Neural progenitor cell (in vitro differentiated cells): ENCODE results near the gene FAM120A.

Source experiments
- CTCF ChIP-seq: fragments of 200-600 bp; sonication (generic); IDR thresholded peaks from 2 replicates; pipeline ENCODE4 v1.5.1; 2017; ENCODE audit warnings: antibody characterized with exemption, mild to moderate bottlenecking
- EZH2 ChIP-seq: fragments of 200-600 bp; sonication (generic); IDR thresholded peaks from 2 replicates; pipeline ENCODE4 v1.6.1; 2017; ENCODE audit warnings: antibody characterized with exemption, mild to moderate bottlenecking, moderate library complexity
- EZH2phosphoT487 ChIP-seq: fragments of 200-600 bp; sonication (generic); IDR thresholded peaks from 2 replicates; pipeline ENCODE4 v1.6.1; 2017; ENCODE audit warnings: antibody characterized with exemption

DNA sequence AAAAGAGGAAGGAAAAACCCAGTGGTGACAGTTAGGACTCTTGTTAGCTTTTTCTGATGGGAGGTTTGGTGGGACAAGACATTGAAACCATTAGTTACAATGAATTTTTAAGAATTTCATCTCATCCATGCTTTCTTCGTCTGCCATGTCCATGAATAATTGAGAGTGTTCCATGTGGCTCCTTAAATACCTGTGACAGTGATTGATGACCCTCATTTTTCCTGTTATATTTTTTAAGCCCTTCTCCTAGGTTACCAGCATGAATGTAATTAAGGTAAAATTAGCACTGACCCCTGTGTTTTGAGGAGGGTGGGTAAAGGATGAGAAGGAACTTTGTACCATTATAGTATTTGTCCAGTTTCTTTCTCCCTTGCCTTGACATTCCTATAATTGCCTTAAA lies 101.4 kb downstream of the FAM120A start:
- no peak for TF ChIP-seq EZH2
- no peak for TF ChIP-seq CTCF
- no peak for TF ChIP-seq EZH2phosphoT487
